Transverse colon (tissue), 4 donors: ENCODE results near the gene TBCD. TPM values are rescaled to one million over a fixed set of nuclear protein-coding genes. Genes with fewer than 3 reads are reported as not detected.

Source experiments
- DNase-seq: peaks from one replicate; pipeline ENCODE4 v3.0.0-alpha.2; 2019
- H3K27ac ChIP-seq, 4 donors: fragments of 200-600 bp; sonication (generic); 2 replicates each; pipeline ENCODE4 v1.5.1; 2016 to 2018; ENCODE audit warnings: inconsistent platforms in 4 of 4
- H3K27me3 ChIP-seq: fragments of 200-600 bp; sonication (generic); 2 replicates; pipeline ENCODE4 v1.5.1; 2017; ENCODE audit warnings: inconsistent platforms
- H3K36me3 ChIP-seq, 4 donors: fragments of 200-600 bp; sonication (generic); 2 replicates each; pipeline ENCODE4 v1.5.1; 2017 to 2019; ENCODE audit warnings: inconsistent platforms in 4 of 4
- H3K4me1 ChIP-seq, 4 donors: fragments of 200-600 bp; sonication (generic); 2 replicates each; pipeline ENCODE4 v1.5.1; 2017 to 2020; ENCODE audit warnings: inconsistent platforms in 4 of 4
- H3K4me3 ChIP-seq, 4 donors: fragments of 200-600 bp; sonication (generic); 1 replicate in 1 of 4; 2 replicates in 3 of 4; pipeline versions ENCODE4 v1.5.1 to v1.6.1; 2017 to 2019; ENCODE audit warnings: inconsistent platforms in 4 of 4
- H3K9me3 ChIP-seq, 2 donors: fragments of 200-600 bp; sonication (generic); 2 replicates each; pipeline ENCODE4 v1.5.1; 2017 to 2019; ENCODE audit warnings: inconsistent platforms in 2 of 2
- EP300 ChIP-seq: sonication (generic); formaldehyde crosslinking; IDR thresholded peaks from one replicate; pipeline ENCODE4 v1.6.1; 2017; ENCODE audit warnings: antibody characterized with exemption, low read depth
- POLR2A ChIP-seq: fragments of 450-650 bp; IDR thresholded peaks from one replicate; pipeline ENCODE4 v1.6.1; 2016; ENCODE audit warnings: antibody characterized with exemption, mild to moderate bottlenecking, moderate library complexity
- POLR2AphosphoS5 ChIP-seq, 3 donors: sonication (generic); formaldehyde crosslinking; IDR thresholded peaks; one replicate each; pipeline ENCODE4 v1.6.1; 2016; ENCODE audit warnings: antibody characterized with exemption in 3 of 3
- WGBS, 2 donors: methylation state at CpG; one replicate each; pipeline ENCODE4 v1.1.5; 2018; ENCODE audit warnings: low coverage in 1 of 2; 5-methylcytosine and 5-hydroxymethylcytosine counted together
- in situ Hi-C, 4 donors: fragments of 200-750 bp; cut with MboI; loops; one replicate each; pipeline versions ENCODE4 v1.15.0 to v1.15.1; 2017; ENCODE audit warnings: low sequenced_read_pairs in 3 of 4, low pct_ligation_motif_present in 1 of 4, low pct_unique_long_range_greater_than_20kb in 1 of 4
- intact Hi-C: fragments of 100-400 bp; cut with DNase I; formaldehyde crosslinking; loops from one replicate; pipeline ENCODE4 v1.15.1; 2023; ENCODE audit warnings: low total_unique reads
- total RNA-seq, 4 donors: library from RNA; depleted of rRNA; stranded (reverse); fragments of >200 nt; gene quantifications; one replicate each; pipeline ENCODE4 v1.1.0, GENCODE V29; 2016
- TF ChIP-seq, protein P1 (sequence below), 5 experiments: fragments of 200-600 bp in 3 of 5; fragments of 450-650 bp in 2 of 5; sonication (generic) in 3 of 5; IDR thresholded peaks; 1 replicate in 2 of 5; 2 replicates in 3 of 5; pipeline ENCODE4 v1.5.1; 2016 to 2017; ENCODE audit warnings: antibody characterized with exemption in 5 of 5, inconsistent platforms in 3 of 5, mild to moderate bottlenecking in 2 of 5, moderate library complexity in 1 of 5

TBCD gene
- total RNA-seq, 4 donors from 2014 or later = 38.6 to 104 (median 39.8) TPM

DNA sequence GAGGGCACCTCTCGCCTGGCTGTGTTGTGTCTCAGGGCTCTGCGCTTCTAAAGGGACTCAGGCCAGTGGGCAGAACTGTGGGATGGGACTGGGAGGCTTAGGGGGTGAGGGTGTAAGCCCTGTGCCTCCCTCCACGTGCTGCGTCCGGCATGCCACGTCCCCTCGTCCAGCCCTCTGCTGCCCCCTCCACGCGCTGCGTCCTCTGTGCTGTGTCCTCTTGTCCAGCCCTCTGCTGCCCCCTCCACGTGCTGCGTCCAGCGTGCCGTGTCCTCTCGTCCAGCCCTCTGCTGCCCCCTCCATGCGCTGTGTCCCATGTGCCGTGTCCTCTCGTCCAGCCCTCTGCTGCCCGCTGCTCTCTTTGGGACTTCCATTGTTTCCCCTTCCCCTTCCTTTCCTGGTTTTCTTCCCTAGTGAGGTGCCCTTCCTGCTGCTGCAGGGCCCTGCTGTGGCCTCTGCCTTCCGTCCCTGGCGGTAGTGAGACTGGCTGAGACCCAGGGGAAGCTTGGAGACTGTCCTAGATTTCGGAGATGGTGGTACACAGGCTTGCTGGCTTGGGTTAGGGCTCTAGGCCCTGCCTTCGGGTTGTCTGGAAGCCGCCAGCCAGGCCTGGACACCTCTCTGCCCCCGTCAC is 94.3 kb downstream of the TBCD start:
- Histone ChIP-seq H3K4me1 (peaks cover 0 to 11% (median 5%) of the 10 kb centered on the region in 4 donors), H3K27ac (peak overlapping the region in 2 of 4 donors; percentile 7 to 70), H3K27me3 (no peaks in the 10 kb centered on the region), H3K9me3 (no peaks in the 10 kb centered on the region), H3K4me3 (no peak overlapping the region), H3K36me3 (no peaks in the 10 kb centered on the region)
- in situ Hi-C loops = no loop called here
- DNase-seq = no peak
- TF ChIP-seq, protein P1, sequence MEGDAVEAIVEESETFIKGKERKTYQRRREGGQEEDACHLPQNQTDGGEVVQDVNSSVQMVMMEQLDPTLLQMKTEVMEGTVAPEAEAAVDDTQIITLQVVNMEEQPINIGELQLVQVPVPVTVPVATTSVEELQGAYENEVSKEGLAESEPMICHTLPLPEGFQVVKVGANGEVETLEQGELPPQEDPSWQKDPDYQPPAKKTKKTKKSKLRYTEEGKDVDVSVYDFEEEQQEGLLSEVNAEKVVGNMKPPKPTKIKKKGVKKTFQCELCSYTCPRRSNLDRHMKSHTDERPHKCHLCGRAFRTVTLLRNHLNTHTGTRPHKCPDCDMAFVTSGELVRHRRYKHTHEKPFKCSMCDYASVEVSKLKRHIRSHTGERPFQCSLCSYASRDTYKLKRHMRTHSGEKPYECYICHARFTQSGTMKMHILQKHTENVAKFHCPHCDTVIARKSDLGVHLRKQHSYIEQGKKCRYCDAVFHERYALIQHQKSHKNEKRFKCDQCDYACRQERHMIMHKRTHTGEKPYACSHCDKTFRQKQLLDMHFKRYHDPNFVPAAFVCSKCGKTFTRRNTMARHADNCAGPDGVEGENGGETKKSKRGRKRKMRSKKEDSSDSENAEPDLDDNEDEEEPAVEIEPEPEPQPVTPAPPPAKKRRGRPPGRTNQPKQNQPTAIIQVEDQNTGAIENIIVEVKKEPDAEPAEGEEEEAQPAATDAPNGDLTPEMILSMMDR (IDR thresholded peaks at IDR 0.05) = no peak
- no peak for TF ChIP-seq POLR2AphosphoS5 (IDR thresholded peaks at IDR 0.05)
- TF ChIP-seq POLR2A = no peak
- no peak for TF ChIP-seq EP300
- WGBS, 2 donors = 76 to 88% methylated on average over 19 to 25 of the region's 25 CpGs
- intact Hi-C loops = no loop called here

DNA sequence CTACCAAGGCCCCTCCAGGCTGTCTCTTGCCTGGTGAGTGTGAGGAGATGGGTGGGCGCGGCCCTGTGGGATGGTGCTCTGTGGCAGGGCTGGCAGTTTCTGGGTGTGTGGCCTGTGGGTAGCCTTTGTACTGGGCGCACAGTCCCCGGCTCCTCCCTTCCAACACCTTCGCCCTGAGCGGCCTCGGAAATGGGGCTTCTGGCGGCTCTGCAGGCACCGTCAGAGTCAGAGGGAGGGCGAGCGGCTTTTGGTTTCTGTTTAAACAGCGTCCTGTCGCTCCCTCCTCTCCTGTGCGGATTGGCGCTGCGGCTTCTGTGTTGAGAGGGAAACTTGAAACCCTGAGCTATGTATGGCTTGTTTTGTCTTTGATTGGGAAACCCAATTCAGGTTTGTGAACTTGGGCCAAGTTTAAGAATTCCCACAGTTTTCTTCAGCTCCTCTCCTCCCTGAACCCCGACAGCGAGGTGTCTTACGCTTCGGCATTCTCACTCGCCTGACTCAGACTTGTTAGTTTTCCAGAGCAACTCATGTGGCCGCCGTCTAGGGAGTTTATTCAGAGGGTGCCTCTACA is 96.2 kb downstream of the TBCD start:
- no peaks in the 10 kb centered on the region for H3K9me3 ChIP-seq
- H3K4me3 ChIP-seq = peak overlapping the region in 3 of 4 donors; percentile 7 to 39 (median 12)
- WGBS, 2 donors = 57 to 63% methylated on average over 7 to 23 of the region's 23 CpGs
- peak overlapping the region; percentile 15 to 75 (median 72) for H3K27ac ChIP-seq
- in situ Hi-C loops = no loop called here
- intact Hi-C loops = no loop called here
- no peaks in the 10 kb centered on the region for H3K27me3 ChIP-seq
- peaks cover 0 to 11% (median 5%) of the 10 kb centered on the region in 4 donors for H3K4me1 ChIP-seq
- H3K36me3 ChIP-seq = no peaks in the 10 kb centered on the region
- DNase-seq = peak; percentile 82
- TF ChIP-seq, protein P1 (IDR thresholded peaks at IDR 0.05) = no peak
- peak in 2 of 3 donors; percentile 29 to 34 for TF ChIP-seq POLR2AphosphoS5 (IDR thresholded peaks at IDR 0.05)
- no peak for TF ChIP-seq EP300
- no peak for TF ChIP-seq POLR2A

DNA sequence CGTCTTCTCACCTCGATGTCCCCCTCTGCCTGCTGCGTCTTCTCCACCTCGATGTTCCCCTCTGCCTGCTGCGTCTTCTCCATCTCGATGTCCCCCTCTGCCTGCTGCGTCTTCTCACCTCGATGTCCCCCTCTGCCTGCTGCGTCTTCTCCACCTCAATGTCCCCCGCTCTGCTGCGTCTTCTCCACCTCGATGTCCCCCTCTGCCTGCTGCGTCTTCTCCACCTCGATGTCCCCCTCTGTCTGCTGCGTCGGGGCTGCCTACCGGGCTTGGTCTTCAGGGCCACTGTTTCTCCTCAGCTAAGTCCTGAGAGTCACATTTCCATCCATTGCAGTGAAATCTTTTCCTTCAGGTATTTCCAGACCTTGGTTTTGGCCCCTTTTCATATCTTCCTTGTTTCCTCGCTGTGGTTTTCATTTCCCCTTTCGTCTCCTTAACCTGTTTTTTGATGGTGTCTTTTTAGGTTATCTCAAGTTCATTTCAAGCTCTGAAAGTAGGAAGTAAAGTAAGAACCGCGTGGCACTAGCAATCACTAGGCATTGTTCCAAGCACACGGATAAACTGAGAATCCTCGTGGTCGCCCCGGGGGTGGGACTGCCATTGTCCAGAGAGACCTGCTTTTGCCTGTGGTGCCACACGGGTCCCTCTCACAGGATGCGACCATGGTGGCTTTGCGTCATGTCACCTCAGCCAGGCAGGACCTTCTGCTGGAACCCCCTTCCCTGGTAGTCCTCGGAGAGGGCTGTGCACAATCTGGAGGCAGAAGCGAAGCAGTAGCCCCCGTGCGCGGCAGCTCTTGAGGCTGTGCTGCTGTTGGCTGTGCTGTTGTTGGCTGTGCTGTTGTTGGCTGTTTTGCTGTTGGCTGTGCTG is 97.4 kb downstream of the TBCD start:
- Histone ChIP-seq H3K27ac (no peak overlapping the region), H3K4me1 (peaks cover 0 to 11% (median 5%) of the 10 kb centered on the region in 4 donors), H3K27me3 (no peaks in the 10 kb centered on the region), H3K9me3 (no peaks in the 10 kb centered on the region), H3K36me3 (no peaks in the 10 kb centered on the region), H3K4me3 (no peak overlapping the region)
- in situ Hi-C loops = no loop called here
- 79 to 86% methylated on average over 9 to 33 of the region's 33 CpGs for WGBS, 2 donors
- DNase-seq = no peak
- intact Hi-C loops = no loop called here
- TF ChIP-seq, protein P1 (IDR thresholded peaks at IDR 0.05) = no peak
- TF ChIP-seq POLR2AphosphoS5 (IDR thresholded peaks at IDR 0.05) (no peak), EP300 (no peak), POLR2A (no peak)

DNA sequence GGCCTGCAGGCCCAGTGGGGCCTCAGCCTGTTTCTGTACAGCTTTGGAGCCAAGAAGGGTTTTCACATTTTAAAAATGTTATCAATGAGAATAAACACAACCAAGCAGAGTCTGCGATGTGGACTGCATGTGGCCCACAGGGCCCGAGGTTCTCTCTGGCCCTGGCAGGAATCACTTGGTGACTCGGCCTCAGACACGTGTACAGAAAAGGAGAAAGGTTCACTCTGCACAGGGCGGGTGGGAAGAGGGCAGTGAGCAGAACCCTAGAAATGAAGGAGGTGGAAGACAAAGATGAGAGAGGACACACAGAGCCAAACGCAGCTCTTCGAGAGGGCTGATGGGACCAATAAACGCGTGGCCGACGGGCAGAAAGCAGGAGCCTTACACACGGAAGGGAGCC is 99.5 kb downstream of the TBCD start:
- no peaks in the 10 kb centered on the region for H3K36me3 ChIP-seq
- WGBS, 2 donors = 87 to 100% methylated on average over 2 to 12 of the region's 12 CpGs

More for the DNA sequence above, 99.5 kb downstream of the TBCD start:
- in situ Hi-C loops = no loop called here
- DNase-seq = no peak
- H3K27ac ChIP-seq = no peak overlapping the region
- TF ChIP-seq POLR2A (no peak), POLR2AphosphoS5 (IDR thresholded peaks at IDR 0.05) (no peak), EP300 (no peak)
- TF ChIP-seq, protein P1 (IDR thresholded peaks at IDR 0.05) = no peak
- no peaks in the 10 kb centered on the region for H3K9me3 ChIP-seq
- no peaks in the 10 kb centered on the region for H3K27me3 ChIP-seq
- H3K4me3 ChIP-seq = no peak overlapping the region
- intact Hi-C loops = no loop called here
- peaks cover 0 to 11% (median 5%) of the 10 kb centered on the region in 4 donors for H3K4me1 ChIP-seq
